Liver (tissue), 3 donors: Measurements from ENCODE around the gene NFKBIB.

Source experiments
- RAD21 ChIP-seq, 2 donors: IDR thresholded peaks; 2 replicates each; pipeline ENCODE4 v1.6.1; 2016; ENCODE audit warnings: antibody characterized with exemption in 2 of 2, mild to moderate bottlenecking in 2 of 2
- YY1 ChIP-seq: IDR thresholded peaks from 2 replicates; pipeline ENCODE4 v1.6.1; 2016; ENCODE audit warnings: antibody characterized with exemption, mild to moderate bottlenecking
- TF ChIP-seq, protein P1 (sequence below): fragments of 150-350 bp; IDR thresholded peaks from 2 replicates; pipeline ENCODE4 v1.5.1; 2017; ENCODE audit warnings: improper control_type of control experiment, low read depth, low read length; ENCODE audit not compliant: missing input control
- TF ChIP-seq, protein P2 (sequence below): IDR thresholded peaks from 2 replicates; pipeline ENCODE4 v1.6.1; 2016; ENCODE audit warnings: antibody characterized with exemption, mild to moderate bottlenecking
- TF ChIP-seq, protein P3 (sequence below): IDR thresholded peaks from 2 replicates; pipeline ENCODE4 v1.6.1; 2016; ENCODE audit warnings: antibody characterized with exemption
- donor health status: healthy.
- donor health status: healthy.

DNA sequence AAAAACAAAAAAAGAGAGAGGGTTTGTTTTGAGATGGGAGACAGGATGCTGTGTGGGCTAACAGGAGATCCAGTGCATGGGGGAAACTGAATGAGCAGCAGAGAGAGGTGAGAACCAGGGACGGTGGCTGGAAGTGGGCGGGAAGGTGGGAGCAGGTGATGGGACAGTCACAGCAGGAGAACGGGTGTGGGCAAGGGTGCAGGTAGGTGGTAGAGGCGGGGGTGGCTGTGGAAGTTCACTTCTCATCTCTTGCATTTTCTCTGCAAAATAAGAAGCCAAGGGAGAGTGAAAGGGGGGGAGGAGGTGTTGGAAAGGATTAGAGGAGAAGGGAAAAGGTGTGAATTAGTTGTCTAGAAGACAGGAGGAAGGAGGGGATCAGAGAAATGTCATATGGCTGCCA, 53.9 kb downstream of the NFKBIB start:
- TF ChIP-seq, protein P1, sequence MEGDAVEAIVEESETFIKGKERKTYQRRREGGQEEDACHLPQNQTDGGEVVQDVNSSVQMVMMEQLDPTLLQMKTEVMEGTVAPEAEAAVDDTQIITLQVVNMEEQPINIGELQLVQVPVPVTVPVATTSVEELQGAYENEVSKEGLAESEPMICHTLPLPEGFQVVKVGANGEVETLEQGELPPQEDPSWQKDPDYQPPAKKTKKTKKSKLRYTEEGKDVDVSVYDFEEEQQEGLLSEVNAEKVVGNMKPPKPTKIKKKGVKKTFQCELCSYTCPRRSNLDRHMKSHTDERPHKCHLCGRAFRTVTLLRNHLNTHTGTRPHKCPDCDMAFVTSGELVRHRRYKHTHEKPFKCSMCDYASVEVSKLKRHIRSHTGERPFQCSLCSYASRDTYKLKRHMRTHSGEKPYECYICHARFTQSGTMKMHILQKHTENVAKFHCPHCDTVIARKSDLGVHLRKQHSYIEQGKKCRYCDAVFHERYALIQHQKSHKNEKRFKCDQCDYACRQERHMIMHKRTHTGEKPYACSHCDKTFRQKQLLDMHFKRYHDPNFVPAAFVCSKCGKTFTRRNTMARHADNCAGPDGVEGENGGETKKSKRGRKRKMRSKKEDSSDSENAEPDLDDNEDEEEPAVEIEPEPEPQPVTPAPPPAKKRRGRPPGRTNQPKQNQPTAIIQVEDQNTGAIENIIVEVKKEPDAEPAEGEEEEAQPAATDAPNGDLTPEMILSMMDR, result no peak
- no peak for TF ChIP-seq YY1
- TF ChIP-seq, protein P2, sequence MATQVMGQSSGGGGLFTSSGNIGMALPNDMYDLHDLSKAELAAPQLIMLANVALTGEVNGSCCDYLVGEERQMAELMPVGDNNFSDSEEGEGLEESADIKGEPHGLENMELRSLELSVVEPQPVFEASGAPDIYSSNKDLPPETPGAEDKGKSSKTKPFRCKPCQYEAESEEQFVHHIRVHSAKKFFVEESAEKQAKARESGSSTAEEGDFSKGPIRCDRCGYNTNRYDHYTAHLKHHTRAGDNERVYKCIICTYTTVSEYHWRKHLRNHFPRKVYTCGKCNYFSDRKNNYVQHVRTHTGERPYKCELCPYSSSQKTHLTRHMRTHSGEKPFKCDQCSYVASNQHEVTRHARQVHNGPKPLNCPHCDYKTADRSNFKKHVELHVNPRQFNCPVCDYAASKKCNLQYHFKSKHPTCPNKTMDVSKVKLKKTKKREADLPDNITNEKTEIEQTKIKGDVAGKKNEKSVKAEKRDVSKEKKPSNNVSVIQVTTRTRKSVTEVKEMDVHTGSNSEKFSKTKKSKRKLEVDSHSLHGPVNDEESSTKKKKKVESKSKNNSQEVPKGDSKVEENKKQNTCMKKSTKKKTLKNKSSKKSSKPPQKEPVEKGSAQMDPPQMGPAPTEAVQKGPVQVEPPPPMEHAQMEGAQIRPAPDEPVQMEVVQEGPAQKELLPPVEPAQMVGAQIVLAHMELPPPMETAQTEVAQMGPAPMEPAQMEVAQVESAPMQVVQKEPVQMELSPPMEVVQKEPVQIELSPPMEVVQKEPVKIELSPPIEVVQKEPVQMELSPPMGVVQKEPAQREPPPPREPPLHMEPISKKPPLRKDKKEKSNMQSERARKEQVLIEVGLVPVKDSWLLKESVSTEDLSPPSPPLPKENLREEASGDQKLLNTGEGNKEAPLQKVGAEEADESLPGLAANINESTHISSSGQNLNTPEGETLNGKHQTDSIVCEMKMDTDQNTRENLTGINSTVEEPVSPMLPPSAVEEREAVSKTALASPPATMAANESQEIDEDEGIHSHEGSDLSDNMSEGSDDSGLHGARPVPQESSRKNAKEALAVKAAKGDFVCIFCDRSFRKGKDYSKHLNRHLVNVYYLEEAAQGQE, result no peak
- TF ChIP-seq, protein P3, sequence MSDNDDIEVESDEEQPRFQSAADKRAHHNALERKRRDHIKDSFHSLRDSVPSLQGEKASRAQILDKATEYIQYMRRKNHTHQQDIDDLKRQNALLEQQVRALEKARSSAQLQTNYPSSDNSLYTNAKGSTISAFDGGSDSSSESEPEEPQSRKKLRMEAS, result no peak
- TF ChIP-seq RAD21 (IDR thresholded peaks at IDR 0.05), result no peak
